Right ventricle myocardium inferior (tissue), 1 donor: ENCODE results near the gene EPM2A. TPM values are rescaled to one million over a fixed set of nuclear protein-coding genes. Genes with fewer than 3 reads are reported as not detected.
"Not testable (repeated sequence)": the region's sequence is repeated elsewhere in the genome, so short reads cannot be mapped to it uniquely, and the experiment has no call there.

Experiments
- ATAC-seq: fragments of 200-7000 bp; cut with Tn5 transposase; one replicate; pipeline ENCODE4 v1.9.1; 2020; ENCODE audit warnings: mild to moderate bottlenecking, moderate library complexity
- DNase-seq: peaks from one replicate; pipeline ENCODE4 v3.0.0; 2021; ENCODE audit errors: missing footprints
- intact Hi-C: fragments of 100-400 bp; cut with DNase I; formaldehyde crosslinking; loops from one replicate; pipeline ENCODE4 v1.11.0; 2022
- total RNA-seq: library from RNA; stranded (reverse); fragmentation: NEBNext Ultra II Directional; extraction: Animal tissue kit (Norgen Biotek cat#: 25700); gene quantifications from one replicate; pipeline ENCODE4 v1.2.1, GENCODE V29; 2021
- donor health status: DM: no; HTN: yes; CAD: no; lungs with severe emphysema.

EPM2A gene
- total RNA-seq, 1 donor from 2014 or later, result 47.3 TPM

DNA sequence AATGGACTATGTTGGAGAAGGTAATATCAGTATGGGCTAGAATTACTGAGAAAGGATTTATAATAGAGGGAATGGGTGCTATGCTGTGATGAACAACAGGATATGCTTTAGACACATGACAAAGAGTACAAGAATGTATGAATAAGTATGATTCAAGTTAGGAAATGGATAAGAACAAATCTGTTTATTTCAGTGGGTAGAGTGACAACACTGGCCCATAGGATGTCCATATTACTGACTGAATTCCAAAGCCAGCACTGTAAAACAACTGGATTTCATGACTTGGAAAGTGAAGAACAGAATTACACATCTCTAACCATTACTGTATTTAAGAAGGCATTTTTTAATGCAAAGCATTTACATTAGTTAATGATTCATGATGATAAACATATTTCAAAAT lies 35.9 kb downstream of the EPM2A start:
- intact Hi-C loops, result no loop called here
- ATAC-seq (no peak), DNase-seq (no peak)

DNA sequence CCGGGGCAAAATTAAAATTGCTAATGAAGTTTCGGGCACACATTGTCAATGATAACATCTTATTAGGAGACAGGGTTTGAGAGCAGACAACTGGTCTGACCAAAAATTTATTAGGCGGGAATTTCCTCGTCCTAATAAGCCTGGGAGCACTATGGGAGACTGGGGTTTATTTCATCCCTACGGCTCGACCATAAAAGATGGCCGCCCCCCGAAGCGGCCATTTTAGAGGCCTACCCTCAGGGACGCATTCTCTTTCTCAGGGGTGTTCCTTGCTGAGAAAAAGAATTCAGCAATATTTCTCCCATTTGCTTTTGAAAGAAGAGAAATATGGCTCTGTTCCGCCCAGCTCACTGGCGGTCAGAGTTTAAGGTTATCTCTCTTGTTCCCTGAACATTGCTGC lies 37.9 kb downstream of the EPM2A start:
- intact Hi-C loops, DNase-seq, ATAC-seq: not testable (repeated sequence)

DNA sequence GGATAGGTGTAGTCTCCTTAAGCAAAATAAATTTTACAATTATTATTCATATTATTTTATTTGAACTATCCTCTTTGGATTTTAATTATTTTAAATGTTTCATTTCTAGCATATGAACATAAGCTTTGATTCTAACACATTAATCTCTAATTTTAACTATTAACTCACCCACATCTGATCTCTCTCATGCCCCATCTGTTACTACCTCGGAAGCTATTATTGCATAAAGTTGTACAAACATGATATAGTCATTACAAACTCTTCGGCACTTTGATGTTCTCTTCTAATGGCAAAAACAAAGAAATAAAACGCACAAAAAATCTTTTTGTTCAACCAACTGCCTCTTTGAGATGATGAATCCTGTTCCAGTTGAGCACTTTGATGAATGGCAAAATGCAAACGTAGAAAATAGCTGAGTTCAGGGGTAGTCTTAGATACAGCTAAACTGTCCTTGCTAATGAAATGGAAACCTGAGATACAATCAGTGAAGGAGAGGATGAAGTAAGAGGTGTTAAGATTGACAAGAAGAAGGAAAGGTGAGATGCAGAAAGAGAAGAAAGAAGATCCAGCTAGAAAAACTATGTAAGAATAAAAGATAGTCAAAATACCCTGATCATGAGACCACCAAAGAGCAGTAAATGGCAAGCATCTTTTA lies 41.1 kb downstream of the EPM2A start:
- intact Hi-C loops, result no loop called here
- ATAC-seq (no peak), DNase-seq (no peak)

DNA sequence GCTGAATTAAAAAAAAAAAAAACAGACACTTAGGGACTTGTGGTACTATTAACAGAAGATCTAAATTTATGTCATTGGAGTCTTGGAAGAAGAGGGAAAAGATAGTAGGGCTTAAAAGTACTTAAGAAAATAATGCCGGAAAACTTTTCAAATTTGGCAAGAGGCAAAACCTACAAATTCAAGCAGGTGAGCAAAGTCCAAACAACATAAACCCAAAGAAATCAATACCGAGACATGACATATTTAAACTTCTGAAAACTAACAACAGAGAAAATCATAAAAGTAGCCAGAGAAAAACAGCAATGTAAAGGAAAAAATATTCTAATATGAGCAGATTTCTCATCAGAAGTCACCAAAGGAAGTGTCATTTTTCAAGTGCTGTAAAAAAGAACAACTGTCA lies 44.4 kb downstream of the EPM2A start:
- no peak for ATAC-seq
- no peak for DNase-seq
- intact Hi-C loops, result no loop called here

DNA sequence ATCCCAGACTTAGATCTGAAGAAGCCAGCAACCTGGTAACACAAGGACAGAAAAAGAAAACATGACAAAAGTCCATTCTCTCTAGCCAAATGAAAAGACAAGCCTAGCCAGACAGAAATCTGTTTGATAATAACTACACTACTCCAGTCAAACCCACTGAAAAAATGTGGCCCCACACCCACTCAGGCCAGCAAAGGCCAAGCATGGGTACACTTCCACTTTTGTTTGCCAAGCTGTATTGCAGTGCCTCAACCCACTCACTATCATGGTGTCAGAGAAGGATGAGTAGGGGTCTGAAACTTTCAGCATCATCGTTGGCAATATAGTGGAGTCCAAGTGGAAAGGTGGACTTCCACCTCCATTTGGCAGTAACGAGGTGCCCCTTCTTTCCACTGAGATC lies 45.8 kb downstream of the EPM2A start:
- DNase-seq (no peak), ATAC-seq (no peak)
- intact Hi-C loops, result no loop called here

DNA sequence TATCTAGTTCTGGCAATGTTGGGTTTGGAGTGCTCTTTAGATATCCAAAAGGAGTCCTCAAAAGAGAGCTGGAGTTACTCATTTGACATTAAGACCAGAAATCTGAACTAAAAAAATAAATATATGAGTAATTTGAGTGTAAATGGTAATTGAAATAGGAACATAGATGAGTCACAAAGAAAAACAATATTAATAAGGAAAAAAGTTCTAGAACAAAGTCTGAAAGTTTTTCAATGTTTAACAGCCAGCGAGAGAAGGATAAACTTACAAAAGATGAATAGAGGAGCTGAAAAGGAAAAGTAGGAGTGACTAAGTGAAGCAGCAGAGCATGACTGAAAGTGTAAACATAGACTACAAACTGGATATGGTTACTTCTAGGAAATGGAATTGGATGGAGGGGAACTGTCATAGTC lies 46.8 kb downstream of the EPM2A start:
- intact Hi-C loops, result no loop called here
- no peak for ATAC-seq
- DNase-seq, result no peak

DNA sequence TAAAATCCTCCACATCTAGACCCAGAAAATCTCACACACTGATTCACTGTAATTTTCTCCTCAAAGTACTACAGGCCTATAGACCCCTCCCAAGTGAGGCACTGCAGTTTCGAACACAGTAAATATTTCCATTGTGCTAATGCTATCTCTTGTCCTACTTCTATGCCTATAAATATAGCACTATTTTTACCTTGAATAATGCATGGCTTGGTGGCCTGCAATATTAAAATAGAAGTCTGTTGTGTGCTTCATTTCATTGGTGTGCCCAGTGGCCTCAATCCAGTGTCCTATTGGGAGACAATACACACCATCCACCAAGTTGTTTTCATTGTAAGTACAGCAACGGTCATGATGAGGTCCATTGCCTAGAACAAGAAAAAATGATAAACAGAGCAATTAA lies 49.4 kb downstream of the EPM2A start:
- intact Hi-C loops, result no loop called here
- DNase-seq, result no peak
- no peak for ATAC-seq

DNA sequence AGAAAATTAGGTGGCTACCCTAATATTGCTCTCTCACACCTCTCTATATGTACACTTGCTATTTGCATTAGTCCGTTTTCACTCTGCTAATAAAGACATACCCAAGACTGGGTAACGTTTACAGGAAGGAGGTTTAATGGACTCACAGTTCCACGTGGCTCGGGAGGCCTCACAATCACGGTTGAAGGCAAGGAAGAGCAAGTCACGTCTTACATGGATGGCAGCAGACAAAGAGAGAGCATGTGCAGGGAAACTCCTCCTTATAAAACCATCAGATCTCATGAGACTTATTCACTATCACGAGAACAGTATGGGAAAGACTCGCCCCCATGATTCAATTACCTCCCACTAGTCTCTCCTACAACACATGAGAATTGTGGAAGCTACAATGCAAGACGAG lies 53.4 kb downstream of the EPM2A start:
- intact Hi-C loops, result no loop called here
- ATAC-seq (no peak), DNase-seq (no peak)

DNA sequence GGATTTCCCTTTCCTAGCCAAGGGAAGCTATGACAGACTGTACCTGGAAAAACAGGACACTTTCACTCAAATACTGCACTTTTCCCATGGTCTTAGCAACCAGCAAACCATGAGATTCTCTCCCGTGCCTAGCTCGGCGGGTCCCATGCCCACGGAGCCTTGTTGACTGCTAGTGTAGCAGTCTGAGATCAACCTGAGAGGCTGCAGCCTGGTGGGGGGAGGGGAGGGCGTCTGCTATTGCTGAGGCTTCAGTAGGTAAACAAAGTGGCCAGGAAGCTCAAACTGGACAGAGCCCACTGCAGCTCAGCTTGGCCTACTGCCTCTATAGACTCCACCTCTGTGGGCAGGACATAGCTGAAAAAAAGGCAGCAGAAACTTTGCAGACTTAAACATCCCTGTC lies 61.8 kb downstream of the EPM2A start:
- ATAC-seq (no peak), DNase-seq (no peak)
- intact Hi-C loops, result no loop called here

DNA sequence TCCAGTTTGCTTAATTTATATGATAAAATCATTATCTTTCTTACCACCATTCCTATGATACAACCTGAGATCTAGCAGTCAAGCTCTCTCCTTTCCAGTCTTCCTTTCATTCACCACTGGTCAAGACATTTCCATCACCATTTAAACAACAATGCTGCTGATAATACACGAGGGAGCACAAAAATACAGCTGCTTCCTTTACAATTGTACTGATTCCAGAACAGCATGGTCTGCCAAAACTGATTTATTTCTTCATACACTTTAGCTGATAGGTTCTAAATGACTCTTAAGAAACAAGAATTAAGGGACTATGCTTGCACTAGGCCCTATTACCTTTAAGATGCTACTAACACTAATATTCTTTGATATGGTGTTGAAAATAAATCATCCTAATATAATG lies 65.0 kb downstream of the EPM2A start:
- intact Hi-C loops, result no loop called here
- DNase-seq (no peak), ATAC-seq (no peak)

DNA sequence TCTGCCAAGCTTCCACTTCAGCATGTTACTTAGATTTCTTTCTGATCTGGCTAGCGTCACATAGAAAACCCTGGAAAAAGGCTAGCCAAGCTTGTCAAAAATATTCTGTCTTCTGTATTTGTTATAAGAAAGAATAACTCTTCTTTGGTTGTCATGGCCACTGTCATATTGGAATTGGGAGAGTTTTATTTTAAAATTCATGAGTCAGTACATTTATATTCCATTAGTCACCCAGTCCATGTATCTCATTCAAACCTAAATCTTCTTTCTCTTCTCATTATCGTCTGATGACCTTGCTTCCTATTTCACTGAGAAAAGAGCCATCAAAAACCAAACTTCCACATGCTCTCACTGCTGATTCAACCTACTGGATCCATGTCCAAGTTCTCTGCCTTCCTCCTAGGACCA lies 65.7 kb downstream of the EPM2A start:
- intact Hi-C loops, result no loop called here
- DNase-seq (no peak), ATAC-seq (no peak)

DNA sequence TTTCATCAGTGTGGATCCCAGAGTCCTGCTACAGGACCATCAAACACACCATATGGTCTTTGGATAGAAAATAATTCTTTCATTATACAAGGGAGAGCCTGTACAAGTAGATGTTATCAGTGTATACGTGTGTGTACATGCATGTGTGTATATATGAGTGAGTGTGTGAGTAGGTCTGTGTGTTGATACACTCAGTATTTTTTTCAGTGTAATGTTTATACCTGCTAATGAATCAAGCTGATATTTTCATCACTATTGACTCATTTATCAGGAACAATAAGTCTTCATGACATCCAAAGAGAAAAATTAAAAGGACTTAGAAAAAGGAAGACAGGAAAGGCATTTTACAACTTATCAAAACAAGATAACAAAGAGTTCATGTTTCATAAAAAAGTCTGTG lies 66.5 kb downstream of the EPM2A start:
- ATAC-seq (no peak), DNase-seq (no peak)
- intact Hi-C loops, result no loop called here

DNA sequence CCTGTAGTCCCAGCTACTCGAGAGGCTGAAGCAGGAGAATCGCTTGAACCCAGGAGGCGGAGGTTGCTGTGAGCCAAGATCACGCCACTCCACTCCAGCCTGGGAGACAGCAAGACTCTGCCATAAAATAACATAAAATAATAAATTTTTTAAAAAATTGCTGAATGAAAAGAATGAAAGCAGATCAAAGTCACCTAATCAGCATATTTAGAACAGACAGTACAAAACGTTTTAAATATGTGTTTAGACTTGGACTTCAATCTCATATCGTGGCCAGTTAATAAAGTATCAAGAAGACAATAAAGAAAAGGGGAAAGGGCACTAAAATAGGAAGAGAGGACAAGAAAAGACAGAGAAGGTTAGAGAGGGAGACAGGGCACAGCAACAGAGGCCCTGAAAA lies 74.6 kb downstream of the EPM2A start:
- DNase-seq (no peak), ATAC-seq (no peak)
- intact Hi-C loops, result no loop called here

DNA sequence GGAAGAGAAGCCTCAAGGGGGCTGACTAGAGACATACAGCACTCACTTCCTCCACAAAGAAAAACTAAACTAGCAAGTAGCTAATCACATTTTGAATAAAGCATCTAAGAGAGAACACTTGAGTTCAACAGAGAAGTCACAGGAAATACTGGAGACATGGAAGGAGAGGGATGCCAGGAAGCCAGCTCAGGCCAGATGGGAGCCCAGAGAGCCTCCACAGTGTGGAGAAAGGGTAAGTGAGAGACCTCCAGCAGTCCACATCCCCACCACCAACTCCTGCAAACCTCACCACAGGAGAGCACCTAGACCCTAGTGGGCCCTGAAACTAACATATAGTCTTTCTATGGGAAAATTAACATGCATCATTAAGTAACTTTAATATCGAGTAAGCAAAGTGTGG lies 79.2 kb downstream of the EPM2A start:
- ATAC-seq, result no peak
- intact Hi-C loops, result no loop called here

DNA sequence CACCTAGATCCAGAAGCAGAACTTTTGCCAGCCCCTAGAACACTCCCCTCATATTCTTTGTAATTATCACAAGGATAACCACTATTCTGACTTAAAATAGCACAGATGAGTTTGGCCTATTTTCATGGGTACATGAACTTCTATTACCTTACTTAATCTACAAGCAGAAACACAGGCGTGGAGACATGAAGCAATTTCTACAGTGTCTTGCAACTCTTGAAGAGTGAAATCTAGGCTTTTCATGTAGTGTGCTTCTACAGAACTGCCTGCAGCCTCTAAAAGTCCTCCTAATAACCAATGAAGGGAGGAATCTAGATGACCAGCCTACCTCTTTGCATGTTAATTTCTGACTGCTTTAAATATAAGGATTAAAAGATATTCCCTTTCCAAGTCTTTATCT lies 82.7 kb downstream of the EPM2A start:
- ATAC-seq (no peak), DNase-seq (no peak)
- intact Hi-C loops, result no loop called here

More for the DNA sequence above, 79.2 kb downstream of the EPM2A start:
- DNase-seq, result no peak

DNA sequence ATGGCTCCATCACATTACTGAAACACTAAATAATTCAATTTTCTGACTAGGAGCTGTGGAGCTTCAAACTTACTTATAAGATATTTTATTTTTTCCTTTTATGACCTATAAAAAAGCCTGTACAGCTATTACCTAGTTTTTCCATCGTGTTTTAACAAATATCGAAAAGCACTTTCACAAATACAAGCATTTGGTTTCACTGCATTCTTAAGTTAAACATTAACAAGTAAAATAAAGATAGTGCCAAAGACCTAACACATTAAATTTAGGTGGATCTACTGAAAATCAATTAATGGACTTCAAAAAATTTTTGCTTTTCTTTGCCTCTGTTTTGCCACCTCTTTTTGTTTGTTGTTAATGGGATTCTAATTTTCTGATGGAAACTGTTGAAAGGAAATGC lies 83.3 kb downstream of the EPM2A start:
- no peak for ATAC-seq
- DNase-seq, result no peak
- intact Hi-C loops, result no loop called here

DNA sequence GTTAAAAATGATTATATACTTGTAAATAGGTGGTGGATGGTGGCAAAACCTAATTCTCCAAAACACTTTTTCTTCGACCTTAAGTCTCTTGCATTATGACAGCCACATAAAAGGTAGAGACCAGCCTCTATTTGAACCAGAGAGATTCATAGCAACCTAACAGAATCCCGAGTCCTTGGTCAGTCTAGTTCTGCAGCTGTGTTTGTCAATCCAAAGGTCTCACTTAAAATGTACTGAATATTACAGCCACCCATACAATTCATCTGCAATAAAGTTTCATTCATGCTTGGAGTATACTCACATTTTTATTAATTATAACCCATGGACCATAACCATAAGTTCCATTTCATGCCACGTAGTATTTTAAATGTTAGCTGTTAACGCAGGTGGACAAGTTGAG lies 87.2 kb downstream of the EPM2A start:
- no peak for DNase-seq
- no peak for ATAC-seq
- intact Hi-C loops, result no loop called here

DNA sequence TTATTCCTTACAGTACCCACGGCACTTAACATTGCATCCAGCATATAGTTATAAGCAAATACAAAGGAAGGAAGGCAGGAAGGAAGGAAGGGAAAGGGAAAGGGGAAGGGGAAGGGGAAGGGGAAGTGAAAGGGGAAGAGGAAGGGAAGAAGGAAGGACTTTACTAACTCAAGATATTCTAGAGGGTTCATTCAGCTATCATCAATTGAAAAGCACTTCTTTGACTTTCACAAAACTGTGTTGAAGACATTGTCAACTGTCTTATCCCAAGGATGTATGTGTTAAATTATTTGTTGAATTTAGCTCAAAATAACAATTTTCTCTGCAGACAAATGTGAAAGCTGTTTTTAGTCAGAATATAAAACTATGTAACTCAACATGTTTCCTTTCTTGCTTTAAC lies 87.7 kb downstream of the EPM2A start:
- ATAC-seq (no peak), DNase-seq (no peak)
- intact Hi-C loops, result no loop called here

DNA sequence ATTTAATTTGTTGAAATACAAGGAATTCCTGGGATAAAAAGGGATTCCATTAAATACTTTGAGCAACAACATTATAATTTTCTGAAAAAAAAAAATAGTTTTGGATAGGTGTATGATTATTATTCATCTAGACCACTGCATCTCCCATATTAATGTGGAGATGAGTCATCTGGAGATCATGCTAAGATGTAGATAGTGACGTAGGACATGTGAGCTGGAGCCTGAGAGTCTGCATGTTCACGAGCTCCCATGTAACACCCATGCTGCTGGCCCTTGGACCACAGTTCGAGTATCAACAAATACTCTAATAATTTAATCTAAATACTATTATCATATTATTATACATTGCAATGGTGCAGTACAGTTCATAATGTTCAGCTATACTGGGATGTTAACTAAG lies 91.6 kb downstream of the EPM2A start:
- intact Hi-C loops, result no loop called here

DNA sequence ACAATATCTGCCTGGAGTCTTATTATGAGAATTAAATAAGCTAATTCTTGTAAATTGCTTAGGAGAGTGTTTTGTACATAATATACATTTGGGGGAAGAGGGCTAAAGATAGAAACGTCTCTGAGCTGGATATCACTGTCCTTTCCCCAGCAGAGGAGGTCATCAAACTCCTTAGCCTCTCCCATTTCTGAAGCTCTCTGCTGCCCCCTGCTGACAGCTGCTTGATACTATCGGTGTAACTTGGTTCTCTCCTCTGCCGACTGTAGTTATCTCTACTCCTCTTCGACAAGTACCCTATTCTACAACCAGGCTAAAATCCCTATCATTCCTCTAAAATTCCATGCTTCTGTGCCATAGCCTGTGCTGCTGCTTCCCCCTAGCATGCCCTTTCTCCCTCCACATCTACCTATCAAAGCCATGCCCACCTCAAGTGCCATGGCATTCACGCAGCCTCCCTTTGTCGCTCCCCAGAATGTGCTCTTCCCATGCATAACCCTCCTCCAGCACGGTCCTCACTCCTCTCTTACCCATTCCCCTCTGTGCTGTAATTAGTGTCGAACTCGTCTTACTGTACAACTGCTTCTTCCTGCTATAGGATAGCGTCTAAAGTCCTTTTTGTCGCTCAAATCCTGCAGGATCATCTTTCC lies 101.2 kb downstream of the EPM2A start:
- intact Hi-C loops, result loop anchor here (5.0 to 10.0 kb wide), 3 partner anchors 262 to 1049 kb away; no protein-coding TSS in a partner anchor
- DNase-seq (peak; percentile 82), ATAC-seq (peak; percentile 85)

More for the DNA sequence above, 91.6 kb downstream of the EPM2A start:
- ATAC-seq, result no peak
- no peak for DNase-seq

DNA sequence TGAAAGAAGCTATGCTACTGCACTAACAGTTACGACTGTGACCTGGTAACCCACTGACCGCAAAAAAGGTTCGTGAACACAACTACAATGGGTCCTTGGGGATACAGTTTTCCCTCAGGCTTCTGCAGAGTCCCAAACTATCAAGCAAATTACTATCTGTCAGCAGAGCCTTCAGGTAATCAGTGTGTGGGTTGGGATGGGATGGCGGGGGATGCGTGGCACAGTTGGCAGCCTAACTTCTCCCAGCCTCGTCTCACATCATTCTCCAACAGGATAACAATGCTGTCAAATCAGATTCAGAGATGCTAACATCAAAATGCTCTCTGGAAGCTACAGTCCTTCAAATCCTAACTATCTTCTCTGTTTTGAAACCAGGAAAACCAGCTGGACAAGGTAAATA lies 102.3 kb downstream of the EPM2A start:
- no peak for ATAC-seq
- DNase-seq, result no peak
- intact Hi-C loops, result loop anchor here (5.0 to 10.0 kb wide), 3 partner anchors 261 to 1048 kb away; no protein-coding TSS in a partner anchor
